AG10803 (cell line): Measurements from ENCODE around the gene KIF5A.
A peak's percentile ranks its signal among the peaks of the same experiment; 100 is the strongest.
"Not testable (repeated sequence)": the region's sequence is repeated elsewhere in the genome, so short reads cannot be mapped to it uniquely, and the experiment has no call there.

Experiments used
- DNase-seq: peaks from one replicate; pipeline ENCODE4 v3.0.0; 2010; ENCODE audit warnings: low read depth
- H3K4me3 ChIP-seq: 2 replicates; pipeline ENCODE4 v1.5.1; 2011; ENCODE audit warnings: mild to moderate bottlenecking, low read length, control low read depth
- TF ChIP-seq, protein P1 (sequence below): conservative IDR thresholded peaks from 2 replicates; pipeline ENCODE4 v1.5.1; 2011; ENCODE audit warnings: mild to moderate bottlenecking, low read length, control low read depth, inconsistent platforms

Gene KIF5A

DNA sequence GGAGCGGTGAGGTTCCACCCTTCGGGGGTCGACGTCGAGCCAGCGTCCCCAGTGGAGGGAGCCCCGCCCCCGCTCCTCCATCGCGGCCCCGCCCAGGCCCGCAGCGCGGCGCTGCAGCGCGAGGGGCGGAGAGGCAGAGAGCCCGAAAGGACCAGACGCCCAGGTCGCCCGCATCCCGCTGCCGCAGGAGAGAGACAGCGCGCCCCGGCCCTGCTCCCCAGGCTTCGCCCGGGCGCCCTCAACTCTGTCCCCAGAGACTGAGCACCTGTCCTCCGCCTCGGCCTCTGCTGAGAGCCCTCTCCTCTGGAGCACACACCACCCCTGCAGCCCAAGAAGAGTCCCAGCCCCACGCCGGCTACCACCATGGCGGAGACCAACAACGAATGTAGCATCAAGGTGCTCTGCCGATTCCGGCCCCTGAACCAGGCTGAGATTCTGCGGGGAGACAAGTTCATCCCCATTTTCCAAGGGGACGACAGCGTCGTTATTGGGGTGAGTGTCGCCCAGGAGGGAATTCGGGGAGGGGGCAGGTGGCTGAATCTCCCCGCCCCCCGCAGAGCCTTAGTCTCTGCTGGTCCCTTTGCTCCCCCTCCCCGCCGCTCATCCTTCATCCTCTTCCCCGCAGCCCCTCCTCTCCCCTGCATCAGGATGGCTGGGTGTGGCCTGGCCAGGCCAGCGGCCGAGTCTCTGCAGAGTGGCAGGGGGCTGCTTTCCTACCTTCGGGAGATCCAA, at the start of gene KIF5A:
Gene KIF5A, plus strand, starts transcription at position 136 of the 732 bp plus-strand sequence. Its CDS starts 228 bp downstream, at position 364.
- peak within 1 kb of the TSS; percentile 61 for H3K4me3 ChIP-seq
- no peak for DNase-seq
- TF ChIP-seq, protein P1, sequence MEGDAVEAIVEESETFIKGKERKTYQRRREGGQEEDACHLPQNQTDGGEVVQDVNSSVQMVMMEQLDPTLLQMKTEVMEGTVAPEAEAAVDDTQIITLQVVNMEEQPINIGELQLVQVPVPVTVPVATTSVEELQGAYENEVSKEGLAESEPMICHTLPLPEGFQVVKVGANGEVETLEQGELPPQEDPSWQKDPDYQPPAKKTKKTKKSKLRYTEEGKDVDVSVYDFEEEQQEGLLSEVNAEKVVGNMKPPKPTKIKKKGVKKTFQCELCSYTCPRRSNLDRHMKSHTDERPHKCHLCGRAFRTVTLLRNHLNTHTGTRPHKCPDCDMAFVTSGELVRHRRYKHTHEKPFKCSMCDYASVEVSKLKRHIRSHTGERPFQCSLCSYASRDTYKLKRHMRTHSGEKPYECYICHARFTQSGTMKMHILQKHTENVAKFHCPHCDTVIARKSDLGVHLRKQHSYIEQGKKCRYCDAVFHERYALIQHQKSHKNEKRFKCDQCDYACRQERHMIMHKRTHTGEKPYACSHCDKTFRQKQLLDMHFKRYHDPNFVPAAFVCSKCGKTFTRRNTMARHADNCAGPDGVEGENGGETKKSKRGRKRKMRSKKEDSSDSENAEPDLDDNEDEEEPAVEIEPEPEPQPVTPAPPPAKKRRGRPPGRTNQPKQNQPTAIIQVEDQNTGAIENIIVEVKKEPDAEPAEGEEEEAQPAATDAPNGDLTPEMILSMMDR = no peak

- no peak for DNase-seq
- TF ChIP-seq, protein P1 = no peak
- no peak overlapping the region for H3K4me3 ChIP-seq
Observed at GRCh38 chr12:57500213-57500612, 49.6 kb upstream of the KIF5A start.

DNA sequence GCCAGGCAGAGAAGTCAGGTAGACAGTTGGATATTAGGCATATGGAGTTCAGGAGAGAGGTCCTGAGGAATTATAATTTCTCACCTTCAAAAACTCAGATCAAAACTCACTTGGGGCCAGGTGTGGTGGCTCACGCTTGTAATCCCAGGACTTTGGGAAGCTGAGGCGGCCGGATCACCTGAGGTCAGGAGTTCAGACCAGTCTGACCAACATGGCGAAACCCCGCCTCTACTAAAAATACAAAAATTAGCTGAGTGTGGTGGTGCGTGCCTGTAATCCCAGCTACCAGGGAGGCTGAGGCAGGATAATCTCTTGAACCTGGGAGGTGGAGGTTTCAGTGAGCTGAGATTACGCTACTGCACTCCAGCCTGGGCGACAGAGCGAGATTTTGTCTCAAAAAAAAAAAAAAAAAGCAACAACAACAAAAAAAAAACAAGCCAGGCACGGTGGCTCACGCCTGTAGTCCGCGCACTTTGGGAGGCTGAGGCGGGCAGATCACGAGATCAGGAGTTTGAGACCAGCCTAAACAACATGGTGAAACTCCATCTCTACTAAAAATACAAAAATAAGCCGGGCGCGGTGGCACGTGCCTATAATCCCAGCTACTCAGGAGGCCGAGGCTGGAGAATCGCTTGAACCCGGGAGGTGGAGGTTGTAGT, 47.4 kb upstream of the KIF5A start:
- DNase-seq = not testable (repeated sequence)

DNA sequence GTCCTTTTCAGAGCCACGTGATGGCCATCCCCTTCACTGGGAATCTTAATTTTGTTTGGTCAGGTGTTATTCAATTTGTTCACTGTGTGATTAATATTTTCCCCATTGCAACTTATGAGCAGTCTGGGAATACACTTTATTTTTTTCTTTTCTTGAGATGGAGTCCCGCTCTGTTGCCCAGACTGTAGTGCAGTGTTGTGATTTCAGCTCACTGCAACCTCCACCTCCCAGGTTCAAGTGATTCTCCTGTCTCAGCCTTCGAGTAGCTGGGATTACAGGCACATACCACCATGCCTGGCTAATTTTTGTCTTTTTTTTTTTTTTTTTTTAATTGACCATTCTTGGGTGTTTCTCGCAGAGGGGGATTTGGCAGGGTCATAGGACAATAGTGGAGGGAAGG, 43.3 kb upstream of the KIF5A start:
- DNase-seq, H3K4me3 ChIP-seq: not testable (repeated sequence)

More for the DNA sequence above, 47.4 kb upstream of the KIF5A start:
- H3K4me3 ChIP-seq = not testable (repeated sequence)

GRCh38 chr12:57507796-57508195, 42.0 kb upstream of the KIF5A start:
- H3K4me3 ChIP-seq, DNase-seq: not testable (repeated sequence)

- no peak for DNase-seq
- TF ChIP-seq, protein P1 = no peak
- H3K4me3 ChIP-seq = no peak overlapping the region
Observed at GRCh38 chr12:57511161-57511560, 38.7 kb upstream of the KIF5A start.

- no peak for DNase-seq
- H3K4me3 ChIP-seq = no peak overlapping the region
- TF ChIP-seq, protein P1 = no peak
Observed at GRCh38 chr12:57511588-57512325, 38.1 kb upstream of the KIF5A start.

DNA sequence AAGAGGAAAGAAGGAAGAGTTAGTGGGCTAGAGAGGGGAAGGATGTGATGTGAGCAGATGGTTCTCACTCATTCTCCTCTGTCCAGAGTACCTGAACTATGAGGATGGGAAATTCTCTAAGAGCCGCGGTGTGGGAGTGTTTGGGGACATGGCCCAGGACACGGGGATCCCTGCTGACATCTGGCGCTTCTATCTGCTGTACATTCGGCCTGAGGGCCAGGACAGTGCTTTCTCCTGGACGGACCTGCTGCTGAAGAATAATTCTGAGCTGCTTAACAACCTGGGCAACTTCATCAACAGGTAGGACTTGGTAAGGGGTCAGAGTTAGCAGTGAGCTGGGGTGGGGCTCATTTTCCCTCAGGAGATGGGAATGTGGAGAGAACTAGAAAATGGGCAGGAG, 37.2 kb upstream of the KIF5A start:
- TF ChIP-seq, protein P1 = no peak
- no peak for DNase-seq
- no peak overlapping the region for H3K4me3 ChIP-seq
